Activated T-helper 17 cell treated with anti-CD3 and anti-CD28 coated beads, Interleukin-2, amount 50 U/mL, for 72 hours (primary cell): ENCODE measurements around the gene INPP5A. TPM values are rescaled to one million over a fixed set of nuclear protein-coding genes. Genes with fewer than 3 reads are reported as not detected.

Source experiments
- ATAC-seq: fragments of 150-1000 bp; cut with Tn5 transposase; replicated peaks from 2 replicates; pipeline ENCODE4 v1.10.0; 2021; ENCODE audit warnings: mild to moderate bottlenecking, moderate library complexity
- H3K27ac Mint-ChIP-seq: one replicate; pipeline ENCODE4 v1.8.0; 2022; ENCODE audit warnings: mixed read lengths
- H3K27me3 Mint-ChIP-seq: one replicate; pipeline ENCODE4 v1.8.0; 2022; ENCODE audit warnings: mixed read lengths
- H3K36me3 Mint-ChIP-seq: one replicate; pipeline ENCODE4 v1.8.0; 2022; ENCODE audit warnings: low read depth, mild to moderate bottlenecking, mixed read lengths
- H3K4me1 Mint-ChIP-seq: one replicate; pipeline ENCODE4 v1.8.0; 2022; ENCODE audit warnings: mixed read lengths
- H3K4me3 Mint-ChIP-seq: one replicate; pipeline ENCODE4 v1.8.0; 2022; ENCODE audit warnings: mild to moderate bottlenecking, mixed read lengths
- H3K9me3 Mint-ChIP-seq: one replicate; pipeline ENCODE4 v1.8.0; 2022; ENCODE audit warnings: mixed read lengths
- total RNA-seq, 2 donors: library from RNA; stranded (reverse); gene quantifications; one replicate each; pipeline ENCODE4 v1.2.3, GENCODE V29; 2022

INPP5A gene
- total RNA-seq, 2 donors from 2014 or later = 4.3 to 5.6 TPM

DNA sequence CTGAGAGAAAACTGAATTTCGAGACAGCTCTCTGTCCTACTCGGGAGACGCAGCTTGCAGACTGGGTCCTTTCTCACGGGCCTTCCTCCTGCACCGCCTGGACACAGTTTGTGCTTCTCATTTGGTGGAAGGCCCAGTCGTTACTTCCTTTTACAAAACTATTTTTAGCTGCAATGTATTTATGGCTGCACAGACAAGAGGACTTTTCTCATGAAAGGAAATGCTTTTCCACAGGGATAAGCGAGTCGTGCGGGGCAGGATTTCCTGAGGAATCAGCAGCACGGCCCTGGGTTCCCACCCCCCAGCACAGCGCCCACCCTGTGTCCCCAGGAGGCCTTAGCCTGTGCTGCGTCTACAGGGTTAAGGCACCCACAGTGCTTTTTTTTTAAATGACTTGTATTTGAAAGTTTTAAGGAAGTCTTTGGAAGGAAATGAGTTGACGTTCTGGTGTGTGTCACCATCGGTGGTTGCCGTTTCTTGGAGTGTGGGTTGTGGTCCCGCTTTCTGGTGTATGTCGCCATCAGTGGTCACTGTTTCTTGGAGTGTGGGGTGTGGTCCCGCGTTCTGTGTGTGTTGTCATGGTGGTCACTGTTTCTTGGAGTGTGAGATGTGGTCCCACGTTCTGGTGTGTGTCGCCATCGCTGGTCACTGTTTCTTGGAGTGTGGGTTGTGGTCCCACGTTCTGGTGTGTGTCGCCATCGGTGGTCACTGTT, 50.9 kb downstream of the INPP5A start:
- H3K4me1 Mint-ChIP-seq = peaks cover 20% of the 10 kb centered on the region
- peak overlapping the region; percentile 9 for H3K4me3 Mint-ChIP-seq

DNA sequence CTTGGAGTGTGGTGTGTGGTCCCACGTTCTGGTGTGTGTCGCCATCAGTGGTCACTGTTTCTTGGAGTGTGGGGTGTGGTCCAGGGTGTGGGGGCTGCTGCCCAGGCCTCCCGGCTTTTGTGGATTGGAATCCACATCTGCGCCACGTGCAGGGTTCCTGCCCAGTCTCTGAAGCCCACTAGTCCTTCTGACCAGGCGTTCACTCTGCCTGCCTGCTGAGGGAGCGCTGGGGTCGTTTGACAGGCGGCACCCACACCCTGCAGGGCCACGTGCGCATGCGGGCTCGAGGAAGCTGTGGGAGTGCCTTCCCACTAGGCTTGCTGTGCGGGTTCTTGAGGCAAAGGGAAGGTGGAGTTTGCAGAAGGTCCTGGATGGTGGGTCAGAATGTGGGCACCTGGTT, 51.4 kb downstream of the INPP5A start:
- peaks cover 25% of the 10 kb centered on the region for H3K4me1 Mint-ChIP-seq
- no peak for ATAC-seq
- H3K27me3 Mint-ChIP-seq = no peaks in the 10 kb centered on the region
- no peaks in the 10 kb centered on the region for H3K36me3 Mint-ChIP-seq
- H3K27ac Mint-ChIP-seq = peak overlapping the region; percentile 69
- H3K4me3 Mint-ChIP-seq = peak overlapping the region; percentile 9
- no peaks in the 10 kb centered on the region for H3K9me3 Mint-ChIP-seq

More for the DNA sequence above, 50.9 kb downstream of the INPP5A start:
- no peaks in the 10 kb centered on the region for H3K36me3 Mint-ChIP-seq
- H3K27ac Mint-ChIP-seq = peak overlapping the region; percentile 69
- no peaks in the 10 kb centered on the region for H3K9me3 Mint-ChIP-seq
- H3K27me3 Mint-ChIP-seq = no peaks in the 10 kb centered on the region
- peak; percentile 77 for ATAC-seq

DNA sequence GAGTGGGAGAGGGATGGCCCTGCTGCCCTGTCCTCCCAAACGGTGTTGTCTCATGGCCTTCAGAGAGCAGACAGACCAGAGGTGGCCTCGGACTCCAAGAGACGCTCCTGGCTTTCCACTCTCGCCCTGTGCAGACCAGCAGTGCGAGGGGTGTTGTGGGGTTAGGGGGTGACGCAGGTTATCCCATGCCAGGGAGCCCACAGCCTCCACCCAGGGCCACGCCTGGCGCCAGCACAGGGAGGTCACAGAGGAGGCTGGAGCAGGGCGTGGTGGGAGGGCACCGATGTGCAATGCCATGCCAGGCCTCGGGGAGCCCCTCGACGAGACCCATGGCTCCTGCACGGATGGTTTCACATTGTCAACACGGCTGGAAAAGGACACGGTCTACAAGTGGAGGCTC, 52.1 kb downstream of the INPP5A start:
- H3K36me3 Mint-ChIP-seq = no peaks in the 10 kb centered on the region
- no peak for ATAC-seq
- no peak overlapping the region for H3K27ac Mint-ChIP-seq
- peaks cover 32% of the 10 kb centered on the region for H3K4me1 Mint-ChIP-seq
- no peaks in the 10 kb centered on the region for H3K9me3 Mint-ChIP-seq
- no peak overlapping the region for H3K4me3 Mint-ChIP-seq
- no peaks in the 10 kb centered on the region for H3K27me3 Mint-ChIP-seq

DNA sequence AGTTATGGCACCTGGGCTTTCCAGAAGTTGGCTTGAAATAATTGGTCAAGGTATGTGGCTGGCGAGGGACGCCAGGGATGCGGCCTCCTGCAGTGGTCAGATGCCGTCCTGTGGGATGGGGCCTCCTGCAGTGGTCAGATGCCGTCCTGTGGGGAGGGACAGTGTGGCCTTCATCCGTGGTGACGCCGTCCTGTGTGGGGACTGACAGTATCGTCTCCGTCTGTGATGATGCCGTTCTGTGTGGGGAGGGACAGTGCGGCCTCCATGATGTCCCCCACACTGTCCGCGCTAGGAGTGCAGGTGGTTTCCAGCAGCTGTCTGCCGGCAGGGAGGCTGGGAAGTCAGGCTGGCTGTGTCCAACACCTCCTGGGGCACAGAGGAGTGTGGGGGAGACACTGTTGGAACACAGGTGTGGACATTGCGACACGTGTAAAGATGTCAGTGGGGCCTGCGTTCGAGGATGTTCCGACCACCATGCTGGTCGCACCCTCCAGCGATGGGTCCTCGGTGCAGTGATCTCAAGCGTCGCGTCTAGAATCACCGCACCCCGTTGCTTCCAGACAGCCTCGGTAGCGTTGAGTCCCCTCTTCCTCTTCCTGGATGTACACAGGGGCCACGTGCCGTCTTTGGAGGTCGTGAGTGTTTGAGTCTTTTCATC, 52.6 kb downstream of the INPP5A start:
- H3K27ac Mint-ChIP-seq = no peak overlapping the region
- H3K4me3 Mint-ChIP-seq = no peak overlapping the region
- ATAC-seq = no peak
- no peaks in the 10 kb centered on the region for H3K27me3 Mint-ChIP-seq
- H3K4me1 Mint-ChIP-seq = peaks cover 32% of the 10 kb centered on the region
- no peaks in the 10 kb centered on the region for H3K36me3 Mint-ChIP-seq
- H3K9me3 Mint-ChIP-seq = no peaks in the 10 kb centered on the region

DNA sequence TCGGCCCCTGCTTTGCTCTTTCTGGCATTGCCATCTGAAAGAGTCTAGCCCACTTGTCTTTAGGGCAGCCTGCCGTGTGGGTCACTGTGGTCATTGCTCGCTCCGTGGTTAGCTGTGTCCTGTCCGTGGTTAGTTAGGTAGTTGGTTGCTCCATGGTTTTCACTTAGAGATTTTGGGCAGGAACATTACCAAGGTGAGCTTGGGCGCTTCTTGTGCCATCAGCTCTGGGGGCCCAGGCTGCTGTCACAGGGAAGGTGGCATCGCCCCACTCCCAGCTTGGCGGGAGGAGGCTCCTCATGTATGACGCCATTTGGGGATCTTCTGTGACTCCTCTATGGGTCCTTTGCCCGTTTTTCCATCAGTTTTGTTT, 53.1 kb downstream of the INPP5A start:
- no peak overlapping the region for H3K27ac Mint-ChIP-seq
- H3K4me3 Mint-ChIP-seq = no peak overlapping the region
- ATAC-seq = no peak
- H3K9me3 Mint-ChIP-seq = no peaks in the 10 kb centered on the region
- H3K36me3 Mint-ChIP-seq = no peaks in the 10 kb centered on the region
- peaks cover 32% of the 10 kb centered on the region for H3K4me1 Mint-ChIP-seq
- H3K27me3 Mint-ChIP-seq = no peaks in the 10 kb centered on the region

DNA sequence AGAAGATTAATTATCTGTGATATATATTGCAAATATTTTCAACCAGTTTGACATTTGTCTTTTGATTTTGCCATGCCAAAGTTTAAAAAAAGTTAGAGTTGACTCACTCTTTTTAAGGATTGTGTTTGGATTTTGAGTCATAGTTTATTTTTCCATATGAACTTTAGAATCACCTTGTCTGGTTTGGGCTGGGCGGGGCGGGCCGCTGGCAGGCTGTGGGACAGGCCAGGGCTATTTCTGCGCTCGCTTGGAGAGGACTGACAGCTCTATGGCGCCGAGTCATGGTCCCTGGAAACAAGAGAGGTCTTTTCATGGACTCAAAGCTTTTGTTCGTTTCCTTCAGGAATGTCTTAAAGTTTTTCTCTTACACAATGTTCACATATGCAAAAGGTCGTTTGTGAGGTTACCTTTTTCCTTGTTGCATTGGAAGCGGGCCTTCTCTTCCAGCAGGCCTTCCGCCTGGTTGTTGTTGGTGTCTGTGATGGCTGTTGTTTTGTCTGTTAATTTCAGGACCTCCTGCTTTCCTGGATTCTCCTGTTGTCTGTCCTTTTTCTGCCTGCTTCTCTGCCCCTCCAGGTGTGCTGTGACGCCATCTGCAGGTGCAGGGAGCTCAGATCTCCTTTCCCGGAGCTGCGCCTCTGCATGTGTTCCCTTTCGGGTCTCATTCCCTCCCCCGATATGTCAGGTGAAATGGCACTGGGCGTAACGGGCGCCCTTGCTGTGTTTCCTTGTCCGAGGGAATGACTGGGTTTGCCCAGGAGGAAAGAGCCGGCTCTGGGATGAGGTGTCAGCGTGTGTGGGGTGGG, 53.8 kb downstream of the INPP5A start:
- no peak overlapping the region for H3K27ac Mint-ChIP-seq
- H3K9me3 Mint-ChIP-seq = no peaks in the 10 kb centered on the region
- no peak overlapping the region for H3K4me3 Mint-ChIP-seq
- no peaks in the 10 kb centered on the region for H3K27me3 Mint-ChIP-seq
- no peaks in the 10 kb centered on the region for H3K36me3 Mint-ChIP-seq
- H3K4me1 Mint-ChIP-seq = peaks cover 32% of the 10 kb centered on the region
- no peak for ATAC-seq

DNA sequence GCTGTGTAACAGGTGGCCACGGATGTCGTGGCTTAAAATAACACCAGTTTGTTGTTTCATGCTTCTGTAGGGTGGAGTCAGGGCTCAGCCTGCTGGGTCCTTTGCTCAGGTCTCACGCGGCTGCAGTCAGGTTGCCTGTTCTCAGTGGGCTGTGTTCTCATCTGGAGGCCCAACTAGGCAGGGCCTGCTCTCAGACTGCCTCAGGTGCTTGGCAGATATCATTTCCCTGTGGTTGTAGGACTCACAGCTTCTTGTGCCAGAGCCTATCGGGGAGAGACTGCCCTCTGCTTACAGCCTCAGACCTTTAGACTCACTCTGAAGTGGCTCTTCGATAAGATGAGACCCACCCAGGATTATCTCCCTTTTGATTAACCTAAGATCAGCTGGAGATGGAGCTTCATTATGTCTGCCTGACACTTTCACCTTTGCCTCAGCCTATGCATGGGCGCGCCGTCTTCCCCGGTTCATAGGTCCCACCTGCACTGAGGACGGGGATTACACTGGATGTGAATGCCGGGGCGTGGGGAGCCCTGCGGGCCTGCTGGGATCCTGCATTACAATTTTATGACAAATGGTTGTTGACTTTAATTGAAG, 55.3 kb downstream of the INPP5A start:
- H3K9me3 Mint-ChIP-seq = no peaks in the 10 kb centered on the region
- no peak overlapping the region for H3K27ac Mint-ChIP-seq
- peak overlapping the region; percentile 28 for H3K4me3 Mint-ChIP-seq
- no peaks in the 10 kb centered on the region for H3K36me3 Mint-ChIP-seq
- no peaks in the 10 kb centered on the region for H3K27me3 Mint-ChIP-seq
- H3K4me1 Mint-ChIP-seq = peaks cover 32% of the 10 kb centered on the region
- ATAC-seq = peak; percentile 7

DNA sequence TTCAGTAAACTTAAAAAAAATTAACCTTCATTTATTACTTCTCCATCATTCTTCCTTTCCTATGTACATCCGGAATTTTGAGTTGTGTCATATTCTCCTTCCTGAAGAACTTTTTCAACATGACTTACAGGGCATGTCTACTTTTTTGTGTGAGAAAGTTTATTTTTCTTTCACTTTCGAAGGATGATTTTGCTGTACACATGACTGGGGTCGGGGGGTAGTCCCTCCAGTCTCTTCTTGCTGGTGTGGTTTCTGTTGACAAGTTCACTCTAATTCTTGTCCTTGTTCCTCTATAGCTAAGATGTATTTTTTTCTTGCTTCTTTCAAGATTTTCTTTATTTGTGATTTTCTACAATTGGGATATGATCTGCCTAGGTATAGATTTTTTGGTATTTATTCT, 55.8 kb downstream of the INPP5A start:
- peaks cover 32% of the 10 kb centered on the region for H3K4me1 Mint-ChIP-seq
- no peaks in the 10 kb centered on the region for H3K27me3 Mint-ChIP-seq
- no peaks in the 10 kb centered on the region for H3K36me3 Mint-ChIP-seq
- H3K27ac Mint-ChIP-seq = no peak overlapping the region
- peak; percentile 82 for ATAC-seq
- peaks cover under 1% of the 10 kb centered on the region for H3K9me3 Mint-ChIP-seq
- peak overlapping the region; percentile 28 for H3K4me3 Mint-ChIP-seq

DNA sequence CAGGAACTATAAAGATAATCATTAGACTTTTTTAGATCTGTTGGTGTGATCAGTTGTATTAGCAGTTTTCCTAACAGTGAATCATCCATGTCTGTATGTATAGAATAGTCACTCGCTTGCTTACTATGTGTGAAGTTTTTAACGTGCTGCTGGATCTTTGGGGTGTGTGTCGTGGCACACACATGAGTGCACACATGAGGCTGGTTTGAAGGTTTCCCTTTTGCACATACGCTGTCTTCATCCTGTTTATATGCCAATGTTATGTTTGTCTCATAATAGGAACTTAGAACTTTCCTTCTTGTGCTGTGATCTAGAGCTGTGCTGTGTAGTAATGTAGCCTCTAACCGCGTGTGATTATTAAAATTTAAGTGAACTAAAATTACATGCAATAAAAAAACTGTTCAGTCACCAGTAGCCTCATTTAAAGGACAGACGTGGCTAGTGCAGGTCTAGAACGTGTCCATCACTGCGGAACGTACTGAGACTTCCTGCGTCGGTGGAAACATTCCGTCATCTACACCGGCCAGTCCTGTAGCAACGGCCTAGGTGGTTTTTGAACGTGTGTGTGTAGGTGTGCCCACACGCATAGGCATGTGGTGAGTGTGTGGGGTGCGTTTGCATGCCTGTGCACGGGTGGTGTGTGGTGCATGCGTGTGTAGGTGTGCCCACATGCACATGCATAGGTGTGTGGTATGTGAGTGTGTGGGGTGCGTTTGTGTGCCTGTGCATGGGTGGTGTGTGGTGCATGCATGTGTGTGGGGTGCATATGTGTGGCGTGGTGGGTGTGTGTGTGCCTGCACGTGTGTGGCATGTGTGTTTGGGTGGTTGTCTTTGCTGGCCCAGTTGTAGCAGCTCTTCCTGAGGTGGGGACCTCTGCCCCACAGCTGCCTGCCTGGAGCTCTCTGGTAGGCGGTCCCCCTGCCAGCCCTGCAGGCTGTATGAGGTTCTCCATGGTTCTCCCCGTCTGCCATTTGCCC, 56.6 kb downstream of the INPP5A start:
- Mint-ChIP-seq H3K4me1 (peaks cover 27% of the 10 kb centered on the region), H3K9me3 (peaks cover 4% of the 10 kb centered on the region), H3K27me3 (no peaks in the 10 kb centered on the region), H3K4me3 (peak overlapping the region; percentile 28), H3K36me3 (no peaks in the 10 kb centered on the region), H3K27ac (no peak overlapping the region)
- peak; percentile 31 for ATAC-seq

DNA sequence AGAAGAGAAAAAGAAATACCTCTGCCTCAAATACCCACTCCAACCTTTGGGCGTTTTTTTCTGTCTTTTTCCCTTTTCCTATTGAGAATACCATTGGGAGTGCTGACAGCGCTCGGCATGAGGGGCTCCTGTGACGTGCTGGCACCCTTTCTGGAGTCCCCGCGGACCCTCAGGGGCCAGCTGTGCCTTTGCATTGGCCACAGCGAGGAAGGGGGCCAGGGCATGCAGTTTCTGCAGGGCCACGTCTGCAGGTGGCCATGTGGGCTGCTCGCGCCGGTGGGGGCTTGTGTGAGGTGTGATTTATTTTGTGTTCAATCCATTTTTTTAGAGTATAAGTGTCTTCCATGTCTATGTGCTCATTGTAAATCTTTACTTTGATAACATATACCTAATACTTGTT, 57.4 kb downstream of the INPP5A start:
- H3K4me1 Mint-ChIP-seq = peaks cover 27% of the 10 kb centered on the region
- H3K4me3 Mint-ChIP-seq = no peak overlapping the region
- H3K27me3 Mint-ChIP-seq = no peaks in the 10 kb centered on the region
- peaks cover 4% of the 10 kb centered on the region for H3K9me3 Mint-ChIP-seq
- no peak for ATAC-seq
- no peaks in the 10 kb centered on the region for H3K36me3 Mint-ChIP-seq
- H3K27ac Mint-ChIP-seq = no peak overlapping the region

DNA sequence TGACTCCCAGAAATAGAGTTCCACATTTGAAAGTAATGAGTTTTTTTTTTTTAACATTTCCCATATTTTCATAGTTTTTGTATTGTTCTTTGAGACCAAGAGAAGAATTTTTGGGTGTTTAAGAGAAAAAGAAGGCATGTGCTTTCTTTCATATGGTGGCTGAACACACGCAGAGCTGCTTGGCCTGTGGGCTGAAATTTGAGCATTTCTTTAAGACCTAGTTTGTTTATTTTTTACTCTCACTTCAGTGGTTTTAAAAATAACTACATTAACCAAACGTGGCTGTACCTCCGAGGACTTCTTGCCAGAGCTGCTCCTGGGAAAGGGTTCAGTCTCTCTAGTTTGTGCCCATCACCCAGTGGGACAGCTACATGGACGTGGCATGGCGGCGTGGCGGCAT, 58.3 kb downstream of the INPP5A start:
- no peak overlapping the region for H3K27ac Mint-ChIP-seq
- no peaks in the 10 kb centered on the region for H3K27me3 Mint-ChIP-seq
- peaks cover 27% of the 10 kb centered on the region for H3K4me1 Mint-ChIP-seq
- no peak overlapping the region for H3K4me3 Mint-ChIP-seq
- ATAC-seq = no peak
- H3K9me3 Mint-ChIP-seq = peaks cover 10% of the 10 kb centered on the region
- no peaks in the 10 kb centered on the region for H3K36me3 Mint-ChIP-seq

DNA sequence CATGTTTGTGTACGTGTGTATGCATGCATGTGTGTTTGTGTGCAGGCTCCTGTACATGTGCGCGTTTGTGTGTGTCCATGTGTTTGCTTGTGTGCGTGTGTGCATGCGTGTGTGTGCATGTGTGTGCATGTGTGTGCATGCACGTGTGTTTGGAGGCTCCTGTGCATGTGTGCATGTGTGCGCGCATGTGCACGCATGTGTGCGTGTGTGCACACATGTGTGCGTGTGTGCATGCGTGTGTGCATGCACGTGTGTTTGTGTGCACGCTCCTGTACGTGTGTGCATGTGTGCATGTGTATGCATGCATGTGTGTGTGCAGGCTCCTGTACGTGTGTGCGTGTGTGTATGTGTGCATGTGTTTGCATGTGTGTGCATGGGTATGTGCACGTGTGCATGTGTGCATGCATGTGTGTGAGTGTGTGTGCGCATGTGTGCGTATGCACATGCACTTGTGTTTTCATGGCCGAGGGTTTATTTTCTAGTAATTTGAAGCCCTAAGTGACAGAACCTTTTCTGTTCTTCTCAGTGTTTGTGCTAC, 59.2 kb downstream of the INPP5A start:
- no peaks in the 10 kb centered on the region for H3K27me3 Mint-ChIP-seq
- no peak for ATAC-seq

DNA sequence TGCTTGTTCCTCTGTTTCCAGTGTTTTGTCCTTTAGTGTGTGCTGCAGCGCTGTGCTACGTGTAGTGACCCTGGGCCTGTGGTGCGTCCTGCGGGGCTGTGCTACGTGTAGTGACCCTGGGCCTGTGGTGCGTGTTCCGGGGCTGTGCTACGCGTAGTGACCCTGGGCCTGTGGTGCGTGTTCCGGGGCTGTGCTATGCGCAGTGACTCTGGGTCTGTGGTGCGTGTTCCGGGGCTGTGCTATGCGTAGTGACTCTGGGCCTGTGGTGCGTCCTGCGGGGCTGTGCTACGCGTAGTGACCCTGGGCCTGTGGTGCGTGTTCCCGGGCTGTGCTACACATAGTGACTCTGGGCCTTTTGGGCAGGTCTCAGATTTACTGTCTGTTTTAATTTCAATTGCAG, 60.1 kb downstream of the INPP5A start:
- no peak for ATAC-seq
- peaks cover 24% of the 10 kb centered on the region for H3K4me1 Mint-ChIP-seq
- peaks cover 10% of the 10 kb centered on the region for H3K9me3 Mint-ChIP-seq
- no peaks in the 10 kb centered on the region for H3K27me3 Mint-ChIP-seq
- no peak overlapping the region for H3K27ac Mint-ChIP-seq
- H3K36me3 Mint-ChIP-seq = no peaks in the 10 kb centered on the region
- no peak overlapping the region for H3K4me3 Mint-ChIP-seq

More for the DNA sequence above, 59.2 kb downstream of the INPP5A start:
- Mint-ChIP-seq H3K4me3 (no peak overlapping the region), H3K27ac (no peak overlapping the region), H3K36me3 (no peaks in the 10 kb centered on the region), H3K9me3 (peaks cover 10% of the 10 kb centered on the region), H3K4me1 (peaks cover 25% of the 10 kb centered on the region)
